Activated naive CD8-positive, alpha-beta T cell (primary cell): ENCODE measurements around the gene ESRP2.

Experiments used
- H3K27ac Mint-ChIP-seq: one replicate; pipeline ENCODE4 v1.8.0; 2021; ENCODE audit warnings: mixed read lengths
- H3K27me3 Mint-ChIP-seq: one replicate; pipeline ENCODE4 v1.8.0; 2021; ENCODE audit warnings: mixed read lengths
- H3K36me3 Mint-ChIP-seq: one replicate; pipeline ENCODE4 v1.8.0; 2021; ENCODE audit warnings: mixed read lengths
- H3K4me1 Mint-ChIP-seq: one replicate; pipeline ENCODE4 v1.8.0; 2021; ENCODE audit warnings: low read depth, mixed read lengths
- H3K4me3 Mint-ChIP-seq: one replicate; pipeline ENCODE4 v1.8.0; 2021; ENCODE audit warnings: mild to moderate bottlenecking, mixed read lengths
- H3K9me3 Mint-ChIP-seq: one replicate; pipeline ENCODE4 v1.8.0; 2021; ENCODE audit warnings: low read depth, mixed read lengths

Gene ESRP2

DNA sequence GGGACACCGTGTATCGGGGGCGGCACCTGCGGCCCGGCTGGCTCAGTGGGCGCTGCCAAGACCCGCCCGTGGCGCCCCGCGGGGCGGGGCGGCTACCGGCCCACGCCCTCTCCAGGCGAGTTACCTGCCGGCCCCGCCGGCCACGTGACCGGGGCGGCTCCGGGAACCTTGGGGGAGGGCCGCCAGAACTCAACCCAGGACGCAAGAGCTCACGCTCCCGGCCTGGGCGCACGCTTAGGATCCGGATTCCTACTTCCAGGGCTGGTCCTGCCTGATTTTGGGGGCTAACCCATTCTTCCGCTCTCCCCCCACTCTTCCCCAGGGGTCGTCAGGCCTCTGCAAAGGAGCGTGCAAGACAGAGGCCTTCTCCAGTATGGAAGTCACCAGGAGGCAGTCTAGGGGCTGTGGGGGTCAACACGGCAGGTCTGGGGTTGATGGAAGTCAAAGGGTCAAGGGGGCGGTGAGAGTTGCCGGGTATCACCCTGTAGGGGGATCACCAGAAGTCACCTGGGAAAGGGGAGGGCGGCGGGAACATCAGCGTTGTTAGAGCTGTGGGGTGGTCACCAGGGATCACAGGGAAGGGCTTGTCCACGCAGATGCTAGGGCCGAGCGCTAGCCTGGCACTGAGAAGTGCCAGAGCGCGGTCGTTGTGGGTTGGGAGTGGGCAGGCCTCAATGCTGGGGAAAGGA, 354 bp upstream of the ESRP2 start:
- peaks cover 30% of the 10 kb centered on the region for H3K4me1 Mint-ChIP-seq
- H3K27ac Mint-ChIP-seq, result peak overlapping the region; percentile 66
- peak overlapping the region; percentile 93 for H3K4me3 Mint-ChIP-seq
- no peaks in the 10 kb centered on the region for H3K36me3 Mint-ChIP-seq
- H3K27me3 Mint-ChIP-seq, result no peaks in the 10 kb centered on the region
- no peaks in the 10 kb centered on the region for H3K9me3 Mint-ChIP-seq

DNA sequence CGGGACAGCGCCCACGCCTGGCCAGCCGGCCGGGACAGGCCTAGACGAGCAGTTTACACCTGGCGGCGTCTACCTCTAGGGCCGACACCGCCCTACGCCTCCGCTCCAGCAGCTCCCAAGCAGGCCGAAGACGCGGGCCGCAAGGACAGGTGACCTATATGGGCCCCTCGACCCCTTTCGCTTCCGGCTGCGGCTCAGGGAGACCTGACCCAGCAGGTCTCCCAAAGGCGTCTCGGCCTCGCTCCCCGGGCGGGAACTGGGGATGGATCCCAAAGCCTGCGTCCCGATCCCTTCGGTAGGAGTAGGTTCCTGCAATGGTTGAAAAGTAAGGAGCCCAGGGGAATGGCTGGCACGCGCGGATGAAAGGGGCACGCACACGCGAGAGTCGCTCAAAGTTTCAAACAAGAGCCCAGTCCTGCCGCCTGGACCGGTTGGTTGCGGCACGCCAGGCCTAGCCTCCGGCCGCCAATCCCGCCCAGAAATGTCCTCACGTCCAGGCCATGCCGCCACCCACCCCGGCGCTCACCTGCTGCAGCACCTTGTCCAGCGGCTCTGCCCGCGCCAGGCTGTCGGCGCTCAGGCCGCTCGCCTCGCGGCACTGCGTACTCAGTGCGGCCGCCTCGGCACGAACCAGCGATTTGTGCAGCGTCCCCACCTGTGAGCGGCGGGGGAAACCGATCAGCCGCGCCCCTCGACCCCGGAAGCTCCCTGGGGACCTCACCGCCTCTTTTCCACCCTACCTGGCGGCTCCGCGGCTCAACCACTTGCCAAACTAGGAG, 630 bp downstream of the ESRP2 start:
- peak overlapping the region; percentile 2 for H3K4me3 Mint-ChIP-seq
- no peak overlapping the region for H3K27ac Mint-ChIP-seq
- no peaks in the 10 kb centered on the region for H3K36me3 Mint-ChIP-seq
- no peaks in the 10 kb centered on the region for H3K27me3 Mint-ChIP-seq
- H3K4me1 Mint-ChIP-seq, result peaks cover 30% of the 10 kb centered on the region
- no peaks in the 10 kb centered on the region for H3K9me3 Mint-ChIP-seq

DNA sequence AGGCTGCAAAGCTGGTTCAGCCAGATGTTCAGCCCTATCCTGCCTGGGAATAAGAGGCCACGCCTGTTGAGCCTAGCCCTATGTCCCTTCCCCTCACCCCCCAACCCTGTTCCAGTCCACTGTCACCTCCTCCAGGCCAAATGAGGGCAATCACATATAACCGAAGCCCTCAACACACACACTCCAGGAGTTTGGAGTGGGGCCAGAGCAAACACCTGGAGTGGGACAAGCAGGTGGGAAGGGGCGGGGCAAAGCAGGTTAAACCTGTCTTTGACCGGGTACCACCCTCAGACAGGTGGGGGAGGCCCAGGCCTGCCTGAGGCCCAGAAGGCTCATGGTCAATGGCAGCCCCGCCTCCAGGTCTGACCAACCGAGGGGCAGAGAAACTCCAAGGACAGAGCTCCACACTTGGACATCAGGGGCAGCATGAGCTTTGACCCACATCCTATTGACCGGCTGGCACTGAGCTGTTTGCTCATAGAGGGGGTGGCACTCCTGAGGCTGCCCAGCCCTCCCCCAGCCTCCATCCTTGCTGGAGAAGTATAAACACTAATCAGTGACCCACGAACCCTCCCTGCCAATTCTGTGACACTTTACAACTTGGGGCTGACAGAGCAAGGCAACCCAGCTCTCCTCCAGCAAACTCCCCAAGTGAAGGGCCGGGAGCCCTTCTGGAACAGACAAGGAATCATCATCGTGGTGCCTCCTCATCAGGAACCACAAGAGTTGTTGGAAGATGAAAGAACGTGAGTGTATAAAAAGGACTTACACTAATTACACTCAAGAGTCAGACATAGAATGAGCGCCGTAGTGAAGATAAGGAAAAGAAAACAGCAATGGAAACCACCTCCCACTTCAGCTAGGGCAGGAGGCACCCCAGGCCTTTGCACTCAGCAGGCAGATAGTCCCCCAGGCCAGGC, 1.5 kb downstream of the ESRP2 start:
- Mint-ChIP-seq H3K36me3 (no peaks in the 10 kb centered on the region), H3K4me1 (peaks cover 29% of the 10 kb centered on the region), H3K27ac (peak overlapping the region; percentile 86), H3K27me3 (no peaks in the 10 kb centered on the region), H3K9me3 (no peaks in the 10 kb centered on the region), H3K4me3 (peak overlapping the region; percentile 73)

DNA sequence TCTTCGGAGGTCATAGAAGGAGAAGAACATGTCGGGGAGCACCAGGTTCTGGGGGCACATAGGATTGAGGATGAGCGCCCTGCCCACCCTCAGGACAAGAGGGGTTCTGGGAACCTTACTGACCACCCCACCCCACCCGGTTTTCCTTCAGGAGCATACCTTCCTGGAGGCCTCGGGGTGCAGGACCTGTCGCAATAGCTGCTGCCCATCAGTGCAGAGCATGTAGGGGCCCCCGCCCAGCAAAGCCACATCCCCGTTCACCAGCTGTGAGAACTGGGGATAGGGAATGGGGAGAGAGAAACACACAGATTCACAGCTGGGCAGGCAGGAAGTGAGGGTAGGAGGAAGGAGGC, 2.1 kb downstream of the ESRP2 start:
- Mint-ChIP-seq H3K27ac (peak overlapping the region; percentile 70), H3K36me3 (no peaks in the 10 kb centered on the region)

DNA sequence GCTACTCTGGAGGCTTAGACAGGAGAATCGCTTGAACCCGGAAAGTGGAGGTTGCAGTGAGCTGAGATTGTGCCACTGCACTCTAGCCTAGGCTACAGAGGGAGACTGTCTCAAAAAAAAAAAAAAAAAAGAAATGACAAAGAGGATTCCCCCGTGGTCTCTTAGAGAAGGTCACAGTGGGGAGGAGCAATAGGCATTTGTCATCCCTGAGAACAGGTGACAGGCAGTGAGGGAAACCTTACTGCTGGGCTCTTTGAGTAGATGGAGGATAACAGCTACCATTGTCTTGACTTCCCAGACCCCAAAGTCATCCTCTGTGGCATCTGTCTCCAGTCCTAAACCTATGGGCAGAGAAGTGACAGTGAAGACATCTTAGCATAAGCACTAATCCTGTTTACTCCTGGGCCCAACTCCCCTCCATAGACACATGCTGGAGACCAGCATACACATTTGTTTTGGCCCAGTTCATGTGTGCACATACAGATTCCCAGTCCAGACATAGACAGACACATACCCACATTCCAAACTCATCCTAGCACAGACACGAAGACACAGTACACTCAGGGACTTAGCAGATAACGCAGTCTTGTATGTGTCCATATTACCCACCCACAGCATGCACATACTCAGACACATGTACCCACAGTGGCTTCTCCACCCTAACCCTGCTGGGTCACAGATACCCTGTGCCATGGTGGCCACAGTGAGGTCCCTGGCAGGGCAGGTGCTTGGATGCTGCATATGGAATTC, 2.7 kb downstream of the ESRP2 start:
- no peaks in the 10 kb centered on the region for H3K36me3 Mint-ChIP-seq
- no peak overlapping the region for H3K4me3 Mint-ChIP-seq
- H3K4me1 Mint-ChIP-seq, result peaks cover 35% of the 10 kb centered on the region
- no peaks in the 10 kb centered on the region for H3K27me3 Mint-ChIP-seq
- H3K9me3 Mint-ChIP-seq, result no peaks in the 10 kb centered on the region
- peak overlapping the region; percentile 70 for H3K27ac Mint-ChIP-seq

More for the DNA sequence above, 2.1 kb downstream of the ESRP2 start:
- no peak overlapping the region for H3K4me3 Mint-ChIP-seq
- H3K9me3 Mint-ChIP-seq, result no peaks in the 10 kb centered on the region
- peaks cover 34% of the 10 kb centered on the region for H3K4me1 Mint-ChIP-seq
- H3K27me3 Mint-ChIP-seq, result no peaks in the 10 kb centered on the region

DNA sequence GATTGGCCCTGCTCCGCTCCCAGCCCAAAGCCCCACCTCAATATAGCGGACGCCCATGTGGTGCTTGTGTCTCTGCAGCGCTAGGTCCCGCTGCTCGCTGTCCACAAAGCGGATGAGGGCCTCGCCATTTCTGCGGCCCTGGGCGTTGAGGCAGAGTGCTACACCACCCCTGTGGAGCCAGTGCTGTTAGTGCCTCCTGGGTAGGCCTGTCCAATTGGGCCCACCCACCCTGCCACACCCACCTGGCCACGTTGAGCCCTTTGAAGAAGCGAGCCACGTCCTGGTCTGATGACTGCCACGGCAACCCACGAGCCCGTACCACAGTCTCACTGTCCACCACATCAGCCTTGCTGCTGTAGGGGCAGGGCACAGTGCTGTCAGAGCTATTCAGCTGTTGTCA, 3.6 kb downstream of the ESRP2 start:
- Mint-ChIP-seq H3K27me3 (no peaks in the 10 kb centered on the region), H3K4me3 (no peak overlapping the region), H3K36me3 (no peaks in the 10 kb centered on the region), H3K9me3 (no peaks in the 10 kb centered on the region), H3K27ac (no peak overlapping the region), H3K4me1 (peaks cover 39% of the 10 kb centered on the region)

DNA sequence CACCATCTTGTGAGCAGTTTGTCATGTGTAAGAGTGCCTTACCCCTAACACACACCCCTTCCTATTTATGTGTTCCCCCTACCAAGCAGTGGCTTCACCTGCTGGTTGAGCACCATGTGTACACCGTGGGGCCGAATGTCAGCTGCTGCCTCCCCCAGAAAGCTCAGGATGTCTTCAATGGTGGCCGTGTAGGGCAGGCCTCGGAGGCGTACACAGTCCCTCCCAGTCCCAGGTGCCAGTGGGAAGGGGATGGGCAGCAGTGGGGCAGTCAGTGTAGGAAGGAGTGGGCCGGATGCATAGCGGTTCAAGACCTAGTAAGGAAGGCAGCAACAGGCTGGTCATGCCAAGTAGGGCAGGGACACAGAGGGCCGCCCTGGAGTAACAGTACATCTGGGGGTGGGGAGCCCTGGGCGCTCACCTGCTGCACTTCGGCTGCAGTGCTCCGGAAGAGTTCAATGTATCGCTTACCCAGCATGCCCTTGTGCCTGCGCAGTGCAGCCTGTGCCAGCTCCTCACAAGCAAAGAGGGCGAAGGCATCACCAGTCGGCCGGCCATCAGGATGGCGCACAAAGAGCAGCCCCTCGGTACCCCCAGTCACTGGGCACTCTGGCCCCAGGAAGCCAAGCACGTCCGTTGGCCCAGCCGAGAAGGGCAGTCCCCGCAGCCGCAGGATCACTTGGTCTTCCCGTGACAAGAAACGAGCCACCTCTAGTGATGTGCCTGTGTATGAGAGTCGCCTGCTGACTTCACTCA, 4.4 kb downstream of the ESRP2 start:
- Mint-ChIP-seq H3K27ac (no peak overlapping the region), H3K4me1 (peaks cover 41% of the 10 kb centered on the region)

DNA sequence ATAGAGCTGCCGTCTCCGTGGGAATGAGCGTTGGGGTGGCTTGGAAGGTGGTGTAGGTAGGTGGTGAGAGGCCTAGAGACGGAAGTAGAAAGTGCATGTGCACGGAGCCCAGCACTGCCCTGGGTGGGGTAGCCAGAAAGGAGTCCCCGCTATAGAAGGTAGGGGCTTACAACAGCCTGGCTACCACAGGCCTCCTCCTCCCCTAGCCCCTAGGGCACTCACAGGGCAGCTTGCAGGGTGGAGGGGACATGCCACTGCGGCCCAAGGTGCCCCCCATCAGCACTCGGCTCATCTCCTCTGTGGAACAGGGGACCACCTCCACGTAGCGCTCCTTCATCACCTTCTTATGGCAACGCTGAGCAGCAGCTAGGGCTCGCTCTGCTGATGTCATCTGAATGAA, 5.0 kb downstream of the ESRP2 start:
- Mint-ChIP-seq H3K27me3 (no peaks in the 10 kb centered on the region), H3K36me3 (no peaks in the 10 kb centered on the region), H3K4me1 (peaks cover 44% of the 10 kb centered on the region), H3K9me3 (no peaks in the 10 kb centered on the region), H3K27ac (no peak overlapping the region), H3K4me3 (no peak overlapping the region)

More for the DNA sequence above, 4.4 kb downstream of the ESRP2 start:
- Mint-ChIP-seq H3K36me3 (no peaks in the 10 kb centered on the region), H3K27me3 (no peaks in the 10 kb centered on the region), H3K4me3 (no peak overlapping the region), H3K9me3 (no peaks in the 10 kb centered on the region)

DNA sequence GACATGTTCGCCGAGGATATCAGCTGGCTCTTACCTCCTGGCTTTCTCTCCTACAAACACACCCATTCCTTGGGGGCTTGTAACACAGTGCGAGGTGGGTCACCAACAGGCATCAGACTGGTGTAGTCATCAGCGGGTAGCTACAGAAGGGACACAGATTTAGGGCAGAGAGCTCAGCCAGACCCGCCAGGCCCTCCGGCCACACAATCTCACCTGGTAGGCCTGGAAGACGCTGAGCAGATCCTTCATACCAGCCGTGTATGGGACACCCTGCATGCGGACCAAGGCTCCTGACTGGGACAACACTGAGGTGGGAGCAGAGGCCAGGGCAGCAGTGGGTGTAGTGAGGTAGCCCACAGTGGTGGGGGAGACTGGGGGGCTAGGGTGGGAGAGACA, 5.8 kb downstream of the ESRP2 start:
- peaks cover 52% of the 10 kb centered on the region for H3K4me1 Mint-ChIP-seq
- H3K4me3 Mint-ChIP-seq, result no peak overlapping the region
- H3K9me3 Mint-ChIP-seq, result no peaks in the 10 kb centered on the region
- no peaks in the 10 kb centered on the region for H3K36me3 Mint-ChIP-seq
- no peak overlapping the region for H3K27ac Mint-ChIP-seq
- H3K27me3 Mint-ChIP-seq, result no peaks in the 10 kb centered on the region

DNA sequence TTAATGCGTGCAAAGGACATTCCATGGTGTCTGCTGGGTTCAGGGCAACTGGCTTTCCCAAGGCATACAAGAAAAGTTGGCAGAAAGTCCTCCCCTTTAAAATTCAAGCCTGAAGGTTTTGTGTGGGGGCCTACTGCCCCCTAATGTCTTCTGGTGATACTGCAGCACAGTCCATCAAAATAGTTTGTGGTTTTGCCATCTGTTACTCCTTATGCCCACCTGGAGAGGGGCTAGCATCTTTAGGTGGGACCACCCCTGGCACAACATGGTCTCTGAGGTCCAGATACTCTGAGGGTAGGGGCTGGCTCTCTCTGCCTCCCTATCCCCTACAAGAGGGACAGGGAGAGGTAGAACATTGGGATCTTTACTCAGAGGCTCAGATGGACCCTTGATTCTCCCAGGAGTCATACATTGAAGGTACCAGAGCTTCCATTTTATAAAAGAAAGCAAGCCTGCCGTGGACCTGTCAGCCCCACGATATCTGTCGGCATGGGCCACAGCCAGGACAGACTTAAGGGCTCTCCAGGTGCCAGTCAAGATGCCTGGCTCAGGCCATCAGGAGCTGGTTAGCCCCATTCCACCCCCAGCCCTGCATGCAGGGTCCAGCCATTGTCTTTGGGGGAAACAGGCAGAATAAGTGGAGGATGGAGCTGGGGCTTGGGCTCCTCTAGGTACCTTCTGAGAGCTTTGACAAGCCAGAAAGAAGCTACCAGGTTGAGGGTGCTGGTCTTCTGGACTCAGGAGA, 6.3 kb downstream of the ESRP2 start:
- Mint-ChIP-seq H3K4me1 (peaks cover 51% of the 10 kb centered on the region), H3K4me3 (no peak overlapping the region), H3K9me3 (no peaks in the 10 kb centered on the region), H3K27ac (peak overlapping the region; percentile 73), H3K27me3 (no peaks in the 10 kb centered on the region), H3K36me3 (no peaks in the 10 kb centered on the region)

DNA sequence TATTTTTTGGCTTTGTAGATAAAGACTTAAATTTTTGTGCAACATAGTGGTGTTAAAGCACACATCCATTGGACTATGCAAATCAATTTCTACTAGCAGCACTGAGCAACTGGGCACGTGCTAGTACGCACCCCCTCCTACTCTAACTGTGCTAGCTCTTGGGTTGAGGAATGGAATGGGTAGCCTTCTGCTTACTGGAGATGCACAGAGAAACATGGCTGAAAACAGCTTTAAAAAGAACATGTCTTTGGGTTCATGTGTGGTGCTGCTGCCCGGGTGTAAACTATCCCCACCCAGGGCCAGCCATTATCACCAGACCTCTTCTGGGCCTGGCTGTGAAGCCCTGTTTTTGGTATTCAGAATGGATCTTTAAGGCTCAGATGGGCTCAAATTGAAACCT, 7.3 kb downstream of the ESRP2 start:
- Mint-ChIP-seq H3K9me3 (no peaks in the 10 kb centered on the region), H3K27ac (peak overlapping the region; percentile 46), H3K4me1 (peaks cover 52% of the 10 kb centered on the region), H3K27me3 (no peaks in the 10 kb centered on the region), H3K36me3 (no peaks in the 10 kb centered on the region), H3K4me3 (no peak overlapping the region)

DNA sequence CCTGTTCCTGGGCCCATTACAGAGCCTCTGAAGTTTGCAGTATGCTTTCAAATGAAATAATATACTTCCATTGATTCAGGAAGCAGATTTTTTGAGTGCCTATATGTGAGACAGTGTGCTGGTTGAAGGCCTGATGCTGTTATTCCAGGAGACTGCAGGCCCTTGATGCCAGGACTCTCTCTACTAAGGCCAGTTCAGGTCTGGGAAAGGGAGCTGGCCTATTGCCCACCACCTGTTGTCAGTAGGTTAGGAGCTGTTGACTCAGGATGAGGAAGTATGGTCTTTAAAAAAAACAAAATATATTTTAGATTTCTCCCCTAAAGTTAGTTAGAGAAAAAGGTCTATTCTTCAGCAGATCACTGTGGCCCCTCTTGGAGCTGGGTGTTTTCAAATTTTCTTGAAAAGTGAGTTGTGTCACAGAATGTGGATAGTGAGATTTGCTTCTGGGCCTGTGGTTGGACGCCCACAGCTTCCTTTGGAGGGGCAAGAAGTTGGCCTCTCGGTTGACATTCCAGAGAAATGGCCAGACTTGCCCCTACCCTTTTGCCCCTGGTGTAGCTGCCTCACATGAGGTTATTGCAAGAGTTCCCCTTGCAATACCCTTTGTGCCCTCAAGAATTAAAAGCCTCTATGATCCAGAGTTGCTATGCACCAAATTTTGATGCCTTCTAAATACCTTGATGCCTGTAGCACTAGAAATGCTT, 7.9 kb downstream of the ESRP2 start:
- peak overlapping the region; percentile 90 for H3K27ac Mint-ChIP-seq
- H3K4me1 Mint-ChIP-seq, result peaks cover 46% of the 10 kb centered on the region
- no peaks in the 10 kb centered on the region for H3K27me3 Mint-ChIP-seq
- H3K36me3 Mint-ChIP-seq, result no peaks in the 10 kb centered on the region
- H3K9me3 Mint-ChIP-seq, result no peaks in the 10 kb centered on the region
- H3K4me3 Mint-ChIP-seq, result peak overlapping the region; percentile 63

DNA sequence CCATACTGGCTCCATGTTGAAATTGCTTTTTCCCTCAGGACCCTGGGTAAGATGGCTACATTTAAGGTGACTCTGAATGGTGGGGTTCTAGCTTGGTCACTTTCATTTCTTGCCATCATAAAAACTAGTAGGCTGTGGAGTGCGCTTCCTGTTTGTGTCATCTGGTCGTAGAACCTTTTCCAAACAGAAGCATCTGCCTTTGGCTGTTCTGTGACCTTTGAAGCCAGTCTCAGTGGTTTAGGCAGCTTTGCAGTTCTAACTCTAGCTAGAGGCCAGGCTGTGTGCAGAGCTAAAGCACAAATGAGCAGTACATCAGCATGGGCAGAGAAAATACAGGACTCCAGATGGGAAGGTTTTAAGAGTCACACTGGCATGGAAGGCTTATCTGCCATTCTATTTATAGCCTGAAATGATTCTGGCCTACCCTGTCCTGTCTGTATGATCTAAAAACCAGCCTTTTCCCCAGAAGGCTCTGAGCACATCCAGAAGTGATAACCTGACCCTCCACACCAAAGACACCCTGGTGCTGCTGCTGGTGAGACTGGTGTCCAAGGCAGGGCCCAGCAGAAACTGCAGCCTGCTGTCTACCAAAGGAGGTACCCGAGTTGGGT, 8.6 kb downstream of the ESRP2 start:
- Mint-ChIP-seq H3K9me3 (no peaks in the 10 kb centered on the region), H3K27ac (peak overlapping the region; percentile 90), H3K4me1 (peaks cover 46% of the 10 kb centered on the region), H3K36me3 (no peaks in the 10 kb centered on the region), H3K27me3 (no peaks in the 10 kb centered on the region), H3K4me3 (no peak overlapping the region)
